ENCODE data around the gene P4HB.
"Not testable (repeated sequence)": the region's sequence is repeated elsewhere in the genome, so short reads cannot be mapped to it uniquely, and the experiment has no call there.

P4HB gene

DNA sequence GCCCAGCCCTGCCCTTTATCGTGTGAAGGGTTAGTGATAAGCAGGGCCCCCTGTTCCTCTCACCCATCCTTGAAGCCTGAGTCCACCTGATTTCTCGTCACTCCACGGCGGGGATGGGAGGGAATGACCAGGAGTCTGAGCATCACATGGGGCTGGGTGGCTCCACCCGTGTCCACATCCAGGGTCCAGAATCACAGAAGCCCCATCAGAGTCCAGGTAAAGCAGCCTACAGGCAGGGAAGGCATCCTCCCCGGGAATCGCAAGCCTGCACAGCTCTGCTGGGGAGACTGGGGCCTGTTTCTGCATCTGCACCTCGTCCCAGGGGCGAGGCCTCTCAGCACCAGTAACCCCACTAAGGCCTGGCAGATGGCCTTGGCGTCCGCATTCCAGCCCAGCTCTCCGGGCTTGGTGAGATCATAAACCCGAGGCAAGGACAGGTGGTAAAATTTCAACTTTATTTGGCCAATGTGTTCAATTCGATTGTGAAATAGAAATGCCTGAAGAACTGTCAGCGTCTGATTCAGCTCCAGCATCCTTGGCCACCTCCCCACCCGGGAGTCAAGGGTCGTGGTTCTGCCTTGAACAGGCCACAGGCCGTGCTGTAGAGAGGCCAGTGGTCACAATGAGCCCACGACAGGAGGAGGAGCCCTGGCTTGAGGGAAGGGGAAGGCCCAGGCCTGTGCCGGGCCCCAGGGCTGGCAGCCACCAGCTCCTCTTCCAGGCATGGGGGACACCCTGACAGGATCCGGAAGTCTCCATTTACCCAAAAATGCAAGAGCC lies 17.4 kb downstream of the P4HB start:
- no peak overlapping the region for H3K4me3 ChIP-seq (ENCODE audit: low read depth, low read length)
- TF ChIP-seq, protein P1, sequence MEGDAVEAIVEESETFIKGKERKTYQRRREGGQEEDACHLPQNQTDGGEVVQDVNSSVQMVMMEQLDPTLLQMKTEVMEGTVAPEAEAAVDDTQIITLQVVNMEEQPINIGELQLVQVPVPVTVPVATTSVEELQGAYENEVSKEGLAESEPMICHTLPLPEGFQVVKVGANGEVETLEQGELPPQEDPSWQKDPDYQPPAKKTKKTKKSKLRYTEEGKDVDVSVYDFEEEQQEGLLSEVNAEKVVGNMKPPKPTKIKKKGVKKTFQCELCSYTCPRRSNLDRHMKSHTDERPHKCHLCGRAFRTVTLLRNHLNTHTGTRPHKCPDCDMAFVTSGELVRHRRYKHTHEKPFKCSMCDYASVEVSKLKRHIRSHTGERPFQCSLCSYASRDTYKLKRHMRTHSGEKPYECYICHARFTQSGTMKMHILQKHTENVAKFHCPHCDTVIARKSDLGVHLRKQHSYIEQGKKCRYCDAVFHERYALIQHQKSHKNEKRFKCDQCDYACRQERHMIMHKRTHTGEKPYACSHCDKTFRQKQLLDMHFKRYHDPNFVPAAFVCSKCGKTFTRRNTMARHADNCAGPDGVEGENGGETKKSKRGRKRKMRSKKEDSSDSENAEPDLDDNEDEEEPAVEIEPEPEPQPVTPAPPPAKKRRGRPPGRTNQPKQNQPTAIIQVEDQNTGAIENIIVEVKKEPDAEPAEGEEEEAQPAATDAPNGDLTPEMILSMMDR (IDR thresholded peaks at IDR 0.05; ENCODE audit: low read depth, low read length), result no peak

- TF ChIP-seq, protein P1 (IDR thresholded peaks at IDR 0.05; ENCODE audit: low read depth, low read length), result no peak
- no peak overlapping the region for H3K4me3 ChIP-seq (ENCODE audit: low read depth, low read length)
These were observed 18.0 kb downstream of the P4HB start for GRCh38 chr17:81842378-81842724.

- TF ChIP-seq, protein P1 (IDR thresholded peaks at IDR 0.05; ENCODE audit: low read depth, low read length), result no peak
- H3K4me3 ChIP-seq (ENCODE audit: low read depth, low read length), result no peak overlapping the region
These were observed 18.5 kb downstream of the P4HB start for GRCh38 chr17:81841866-81842265.

GRCh38 chr17:81840826-81841778 lies 19.2 kb downstream of the P4HB start:
- TF ChIP-seq, protein P1 (IDR thresholded peaks at IDR 0.05; ENCODE audit: low read depth, low read length), result no peak
- H3K4me3 ChIP-seq (ENCODE audit: low read depth, low read length), result no peak overlapping the region

GRCh38 chr17:81840059-81840458 lies 20.3 kb downstream of the P4HB start:
- not testable (repeated sequence) for H3K4me3 ChIP-seq (ENCODE audit: low read depth, low read length)

DNA sequence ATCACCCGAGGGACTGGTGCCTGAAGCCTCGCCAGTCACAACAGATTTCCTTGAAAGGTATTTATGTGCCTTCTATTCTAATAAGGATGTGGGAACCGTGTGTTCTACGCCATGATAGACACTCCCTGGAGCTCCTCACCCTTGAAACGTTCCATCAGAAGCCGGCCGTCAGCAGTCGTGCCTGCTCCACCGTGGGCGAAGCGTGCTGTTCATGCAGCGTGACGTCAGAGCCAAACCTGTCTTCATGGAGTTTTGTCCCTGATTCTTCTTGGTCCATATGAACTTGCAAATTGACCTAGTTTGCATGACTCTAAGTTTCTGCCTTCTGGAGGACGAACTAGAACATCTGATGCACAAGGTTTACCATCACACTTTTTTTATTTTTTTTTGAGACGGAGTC lies 21.0 kb downstream of the P4HB start:
- H3K4me3 ChIP-seq (ENCODE audit: low read depth, low read length), result no peak overlapping the region
- TF ChIP-seq, protein P1 (IDR thresholded peaks at IDR 0.05; ENCODE audit: low read depth, low read length), result no peak

DNA sequence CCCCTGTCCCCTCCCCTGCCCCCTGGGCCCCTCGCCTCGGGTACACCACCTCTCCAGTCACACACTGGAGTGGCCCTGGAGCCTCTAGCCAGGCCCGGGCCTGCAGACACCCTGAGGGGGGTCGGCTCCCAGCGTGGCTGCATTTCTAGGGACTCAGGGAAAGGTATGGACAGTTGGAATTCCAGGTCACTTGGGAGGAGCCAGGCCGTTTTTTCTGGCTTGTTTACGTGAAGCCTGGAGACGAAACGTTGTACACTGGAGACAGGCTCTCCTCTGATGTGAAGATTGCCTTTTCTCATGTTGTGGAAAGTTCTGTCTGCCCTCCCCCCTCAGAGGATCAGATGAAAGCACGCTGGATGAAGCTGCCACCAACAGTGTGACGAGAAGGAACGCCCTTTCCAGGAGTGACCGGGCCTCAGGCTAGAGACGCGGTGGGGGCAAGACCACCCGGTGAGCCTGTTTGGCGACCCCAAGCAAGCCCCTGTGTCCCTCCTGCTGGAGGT lies 21.5 kb downstream of the P4HB start:
- TF ChIP-seq, protein P1 (IDR thresholded peaks at IDR 0.05; ENCODE audit: low read depth, low read length), result no peak
- no peak overlapping the region for H3K4me3 ChIP-seq (ENCODE audit: low read depth, low read length)
